LNCaP clone FGC (cell line): ENCODE data around the gene ROR2.
"Not testable (repeated sequence)": the region's sequence is repeated elsewhere in the genome, so short reads cannot be mapped to it uniquely, and the experiment has no call there.

Source experiments
- DNase-seq: peaks from one replicate; pipeline ENCODE4 v3.0.0-alpha.2; 2011; ENCODE audit warnings: low read depth
- H3K4me3 ChIP-seq: 2 replicates; pipeline ENCODE4 v1.5.1; 2011; ENCODE audit warnings: mild to moderate bottlenecking, low read depth, low read length, control low read depth
- TF ChIP-seq, protein P1 (sequence below): IDR thresholded peaks from 2 replicates; pipeline ENCODE4 v1.5.1; 2012; ENCODE audit warnings: mild to moderate bottlenecking; ENCODE audit not compliant: control insufficient read depth, insufficient read depth; ENCODE audit errors: extremely low read depth

The ROR2 gene

GRCh38 chr9:91795598-91796241 is 154.3 kb downstream of the ROR2 start:
- no peak overlapping the region for H3K4me3 ChIP-seq
- DNase-seq, result no peak
- TF ChIP-seq, protein P1, sequence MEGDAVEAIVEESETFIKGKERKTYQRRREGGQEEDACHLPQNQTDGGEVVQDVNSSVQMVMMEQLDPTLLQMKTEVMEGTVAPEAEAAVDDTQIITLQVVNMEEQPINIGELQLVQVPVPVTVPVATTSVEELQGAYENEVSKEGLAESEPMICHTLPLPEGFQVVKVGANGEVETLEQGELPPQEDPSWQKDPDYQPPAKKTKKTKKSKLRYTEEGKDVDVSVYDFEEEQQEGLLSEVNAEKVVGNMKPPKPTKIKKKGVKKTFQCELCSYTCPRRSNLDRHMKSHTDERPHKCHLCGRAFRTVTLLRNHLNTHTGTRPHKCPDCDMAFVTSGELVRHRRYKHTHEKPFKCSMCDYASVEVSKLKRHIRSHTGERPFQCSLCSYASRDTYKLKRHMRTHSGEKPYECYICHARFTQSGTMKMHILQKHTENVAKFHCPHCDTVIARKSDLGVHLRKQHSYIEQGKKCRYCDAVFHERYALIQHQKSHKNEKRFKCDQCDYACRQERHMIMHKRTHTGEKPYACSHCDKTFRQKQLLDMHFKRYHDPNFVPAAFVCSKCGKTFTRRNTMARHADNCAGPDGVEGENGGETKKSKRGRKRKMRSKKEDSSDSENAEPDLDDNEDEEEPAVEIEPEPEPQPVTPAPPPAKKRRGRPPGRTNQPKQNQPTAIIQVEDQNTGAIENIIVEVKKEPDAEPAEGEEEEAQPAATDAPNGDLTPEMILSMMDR, result no peak

GRCh38 chr9:91793371-91793770 is 156.7 kb downstream of the ROR2 start:
- not testable (repeated sequence) for H3K4me3 ChIP-seq, DNase-seq

DNA sequence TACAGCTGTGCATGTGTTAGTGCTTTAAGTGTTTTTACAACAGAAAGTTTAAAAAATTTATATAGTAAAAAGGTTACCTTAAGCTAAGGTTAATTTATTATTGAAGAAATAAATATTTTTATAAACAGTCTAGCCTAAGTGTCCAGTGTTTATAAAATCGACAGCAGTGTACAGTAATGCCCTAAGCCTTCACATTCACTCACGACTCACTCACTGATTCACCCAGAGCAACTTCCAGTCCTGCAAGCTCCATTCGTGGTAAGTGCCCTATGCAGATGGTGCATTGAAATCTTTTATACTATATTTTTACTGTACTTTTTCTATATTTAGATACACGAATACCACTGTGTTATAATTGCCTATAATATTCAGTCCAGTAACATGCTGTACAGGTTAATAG is 159.1 kb downstream of the ROR2 start:
- no peak for DNase-seq
- H3K4me3 ChIP-seq, result no peak overlapping the region
- TF ChIP-seq, protein P1, result no peak

DNA sequence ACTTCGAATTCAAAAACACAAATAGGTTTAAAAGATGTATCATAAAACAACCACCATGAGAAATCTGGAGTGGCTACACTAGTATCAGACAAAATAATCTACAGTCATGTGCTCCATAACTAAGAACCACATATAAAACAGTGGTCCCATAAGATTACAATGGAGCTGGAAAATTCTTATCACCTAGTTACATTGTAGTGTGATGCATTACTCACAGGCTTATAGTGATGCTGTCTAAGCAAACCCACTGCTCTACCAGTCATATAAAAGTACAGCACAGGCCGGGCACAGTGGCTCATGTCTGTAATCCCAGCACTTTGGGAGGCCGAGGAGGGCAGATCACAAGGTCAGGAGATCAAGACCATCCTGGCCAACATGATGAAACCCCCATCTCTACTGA is 160.1 kb downstream of the ROR2 start:
- H3K4me3 ChIP-seq, result no peak overlapping the region
- no peak for DNase-seq
- TF ChIP-seq, protein P1, result no peak

- TF ChIP-seq, protein P1, result no peak
- no peak for DNase-seq
- no peak overlapping the region for H3K4me3 ChIP-seq
Measured at GRCh38 chr9:91787931-91788330, 162.1 kb downstream of the ROR2 start.

- TF ChIP-seq, protein P1, result no peak
- no peak overlapping the region for H3K4me3 ChIP-seq
- DNase-seq, result no peak
Measured at GRCh38 chr9:91786132-91786896, 163.7 kb downstream of the ROR2 start.

DNA sequence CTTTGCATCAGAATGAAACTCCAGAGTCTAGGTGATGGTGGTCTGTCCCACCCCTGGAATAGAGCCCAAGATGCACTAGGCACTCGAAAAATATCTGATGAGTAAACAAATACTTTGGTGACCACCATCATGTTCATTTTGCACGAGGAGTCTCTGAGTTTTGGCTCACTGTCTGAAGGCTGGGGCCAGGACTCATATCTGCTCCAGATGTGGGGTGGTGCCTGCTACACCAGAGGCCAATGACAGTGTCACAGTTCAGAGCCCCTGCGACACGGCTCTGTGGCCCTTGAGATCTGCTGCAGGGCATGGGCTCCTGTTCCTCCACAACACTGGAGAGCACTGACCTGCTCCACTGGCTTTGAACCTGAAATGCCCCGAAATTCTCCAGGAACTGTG is 164.6 kb downstream of the ROR2 start:
- TF ChIP-seq, protein P1, result no peak
- H3K4me3 ChIP-seq, result no peak overlapping the region
- no peak for DNase-seq
